Tibial nerve (tissue), 4 donors: ENCODE measurements around the gene NADK.
"Not testable (repeated sequence)": the region's sequence is repeated elsewhere in the genome, so short reads cannot be mapped to it uniquely, and the experiment has no call there.

Source experiments
- CTCF ChIP-seq, 5 experiments: fragments of 200-600 bp in 3 of 5; fragments of 450-650 bp in 2 of 5; sonication (generic) in 3 of 5; IDR thresholded peaks; one replicate each; pipeline ENCODE4 v1.5.1; 2016 to 2019; ENCODE audit warnings: antibody characterized with exemption in 5 of 5, mild to moderate bottlenecking in 3 of 5, moderate library complexity in 2 of 5
- EP300 ChIP-seq, 2 donors: sonication (generic); formaldehyde crosslinking; IDR thresholded peaks; one replicate each; pipeline ENCODE4 v1.6.1; 2017; ENCODE audit warnings: antibody characterized with exemption in 2 of 2, mild to moderate bottlenecking in 1 of 2
- POLR2A ChIP-seq, 2 donors: fragments of 450-650 bp; IDR thresholded peaks; one replicate each; pipeline ENCODE4 v1.6.1; 2017; ENCODE audit warnings: antibody characterized with exemption in 2 of 2, mild to moderate bottlenecking in 2 of 2, moderate library complexity in 2 of 2

DNA sequence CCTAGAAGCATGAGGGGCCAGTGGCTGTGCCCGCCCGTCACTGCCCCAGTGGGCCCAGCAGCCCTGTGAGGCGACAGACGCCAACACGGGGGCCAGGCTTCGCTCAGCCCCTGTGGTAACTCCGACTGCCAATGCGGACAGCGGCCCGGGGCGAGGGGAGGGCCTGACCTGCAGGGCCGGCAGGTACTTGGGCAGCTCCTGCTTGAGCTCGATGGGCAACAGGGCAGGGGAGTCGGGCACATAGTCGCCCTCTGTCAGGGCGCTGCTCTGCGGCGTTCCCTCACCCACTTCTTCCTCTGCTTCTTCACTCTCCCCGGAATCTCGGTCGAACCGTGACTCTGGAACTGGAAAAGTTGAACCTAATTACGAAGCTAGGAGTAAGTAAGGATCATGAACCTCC, 71.0 kb downstream of the NADK start:
- not testable (repeated sequence) for TF ChIP-seq CTCF, POLR2A, EP300 (IDR thresholded peaks at IDR 0.05)
